IPS-18a (cell line): ENCODE results near the gene GPR78.

Source experiments
- H3K27ac ChIP-seq: one replicate; pipeline ENCODE4 v1.5.1; 2013; ENCODE audit warnings: low read length
- H3K27me3 ChIP-seq: one replicate; pipeline ENCODE4 v1.6.1; 2013; ENCODE audit warnings: mild to moderate bottlenecking, low read length; ENCODE audit not compliant: control insufficient read depth, insufficient read depth
- H3K36me3 ChIP-seq: one replicate; pipeline ENCODE4 v1.6.1; 2013; ENCODE audit warnings: low read depth, low read length; ENCODE audit not compliant: control insufficient read depth
- H3K4me1 ChIP-seq: one replicate; pipeline ENCODE4 v1.6.1; 2013; ENCODE audit warnings: low read depth, low read length; ENCODE audit not compliant: control insufficient read depth
- H3K4me3 ChIP-seq: one replicate; pipeline ENCODE4 v1.5.1; 2013; ENCODE audit warnings: low read length
- H3K9ac ChIP-seq: one replicate; pipeline ENCODE4 v1.6.1; 2013; ENCODE audit warnings: mild to moderate bottlenecking, low read length, moderate library complexity
- H3K9me3 ChIP-seq: one replicate; pipeline ENCODE4 v1.6.1; 2013; ENCODE audit warnings: low read depth, low read length; ENCODE audit not compliant: control insufficient read depth

The GPR78 gene

GRCh38 chr4:8607603-8608481 lies 27.6 kb downstream of the GPR78 start:
- Histone ChIP-seq H3K9me3 (no peaks in the 10 kb centered on the region), H3K4me3 (no peak overlapping the region), H3K4me1 (peaks cover 4% of the 10 kb centered on the region), H3K27ac (no peak overlapping the region), H3K27me3 (peaks cover 8% of the 10 kb centered on the region), H3K36me3 (peaks cover 5% of the 10 kb centered on the region), H3K9ac (no peak overlapping the region)

- Histone ChIP-seq H3K9me3 (no peaks in the 10 kb centered on the region), H3K27ac (no peak overlapping the region), H3K36me3 (peaks cover under 1% of the 10 kb centered on the region), H3K27me3 (peaks cover 8% of the 10 kb centered on the region), H3K4me1 (peaks cover 4% of the 10 kb centered on the region), H3K9ac (no peak overlapping the region), H3K4me3 (no peak overlapping the region)
These were observed 28.7 kb downstream of the GPR78 start for GRCh38 chr4:8608714-8609391.

GRCh38 chr4:8609406-8609805 lies 29.2 kb downstream of the GPR78 start:
- H3K36me3 ChIP-seq: no peaks in the 10 kb centered on the region

GRCh38 chr4:8609824-8610350 lies 29.7 kb downstream of the GPR78 start:
- H3K4me1 ChIP-seq: peaks cover 4% of the 10 kb centered on the region
- H3K4me3 ChIP-seq: no peak overlapping the region
- peaks cover 8% of the 10 kb centered on the region for H3K27me3 ChIP-seq
- H3K36me3 ChIP-seq: no peaks in the 10 kb centered on the region
- H3K9me3 ChIP-seq: no peaks in the 10 kb centered on the region
- no peak overlapping the region for H3K27ac ChIP-seq
- no peak overlapping the region for H3K9ac ChIP-seq

More at GRCh38 chr4:8609406-8609805, 29.2 kb downstream of the GPR78 start:
- Histone ChIP-seq H3K4me1 (peaks cover 4% of the 10 kb centered on the region), H3K27me3 (peaks cover 8% of the 10 kb centered on the region), H3K9ac (no peak overlapping the region), H3K9me3 (no peaks in the 10 kb centered on the region), H3K27ac (no peak overlapping the region), H3K4me3 (no peak overlapping the region)

- no peak overlapping the region for H3K4me3 ChIP-seq
- H3K9ac ChIP-seq: no peak overlapping the region
- peaks cover 8% of the 10 kb centered on the region for H3K27me3 ChIP-seq
- H3K4me1 ChIP-seq: peaks cover 4% of the 10 kb centered on the region
- no peak overlapping the region for H3K27ac ChIP-seq
- peaks cover 3% of the 10 kb centered on the region for H3K36me3 ChIP-seq
- no peaks in the 10 kb centered on the region for H3K9me3 ChIP-seq
These were observed 30.8 kb downstream of the GPR78 start for GRCh38 chr4:8610858-8611616.

- no peaks in the 10 kb centered on the region for H3K27me3 ChIP-seq
These were observed 32.5 kb downstream of the GPR78 start for GRCh38 chr4:8612646-8613045.

GRCh38 chr4:8613421-8614364 lies 33.5 kb downstream of the GPR78 start:
- Histone ChIP-seq H3K36me3 (peaks cover 4% of the 10 kb centered on the region), H3K9me3 (no peaks in the 10 kb centered on the region), H3K27me3 (no peaks in the 10 kb centered on the region), H3K9ac (no peak overlapping the region), H3K4me3 (no peak overlapping the region), H3K4me1 (no peaks in the 10 kb centered on the region), H3K27ac (no peak overlapping the region)

More at GRCh38 chr4:8612646-8613045, 32.5 kb downstream of the GPR78 start:
- Histone ChIP-seq H3K9me3 (no peaks in the 10 kb centered on the region), H3K4me1 (no peaks in the 10 kb centered on the region), H3K9ac (no peak overlapping the region), H3K4me3 (no peak overlapping the region), H3K36me3 (peaks cover 4% of the 10 kb centered on the region), H3K27ac (no peak overlapping the region)

GRCh38 chr4:8614365-8615193 lies 34.4 kb downstream of the GPR78 start:
- H3K4me3 ChIP-seq: no peak overlapping the region
- no peaks in the 10 kb centered on the region for H3K4me1 ChIP-seq
- peaks cover 5% of the 10 kb centered on the region for H3K36me3 ChIP-seq
- no peak overlapping the region for H3K9ac ChIP-seq
- no peak overlapping the region for H3K27ac ChIP-seq
- no peaks in the 10 kb centered on the region for H3K27me3 ChIP-seq
- H3K9me3 ChIP-seq: no peaks in the 10 kb centered on the region

- Histone ChIP-seq H3K36me3 (peaks cover 7% of the 10 kb centered on the region), H3K27ac (no peak overlapping the region), H3K4me1 (no peaks in the 10 kb centered on the region)
These were observed 35.2 kb downstream of the GPR78 start for GRCh38 chr4:8615366-8615765.

More at GRCh38 chr4:8615366-8615765, 35.2 kb downstream of the GPR78 start:
- H3K27me3 ChIP-seq: no peaks in the 10 kb centered on the region
- H3K4me3 ChIP-seq: no peak overlapping the region
- no peaks in the 10 kb centered on the region for H3K9me3 ChIP-seq
- no peak overlapping the region for H3K9ac ChIP-seq
